Amygdala (tissue), 56 donors: ENCODE measurements around the gene SOX1.

ENCODE experiments used
- DNase-seq, 56 donors: peaks; one replicate each; lab custom pipeline; 2025; lab: John Stamatoyannopoulos, UW

Gene SOX1

DNA sequence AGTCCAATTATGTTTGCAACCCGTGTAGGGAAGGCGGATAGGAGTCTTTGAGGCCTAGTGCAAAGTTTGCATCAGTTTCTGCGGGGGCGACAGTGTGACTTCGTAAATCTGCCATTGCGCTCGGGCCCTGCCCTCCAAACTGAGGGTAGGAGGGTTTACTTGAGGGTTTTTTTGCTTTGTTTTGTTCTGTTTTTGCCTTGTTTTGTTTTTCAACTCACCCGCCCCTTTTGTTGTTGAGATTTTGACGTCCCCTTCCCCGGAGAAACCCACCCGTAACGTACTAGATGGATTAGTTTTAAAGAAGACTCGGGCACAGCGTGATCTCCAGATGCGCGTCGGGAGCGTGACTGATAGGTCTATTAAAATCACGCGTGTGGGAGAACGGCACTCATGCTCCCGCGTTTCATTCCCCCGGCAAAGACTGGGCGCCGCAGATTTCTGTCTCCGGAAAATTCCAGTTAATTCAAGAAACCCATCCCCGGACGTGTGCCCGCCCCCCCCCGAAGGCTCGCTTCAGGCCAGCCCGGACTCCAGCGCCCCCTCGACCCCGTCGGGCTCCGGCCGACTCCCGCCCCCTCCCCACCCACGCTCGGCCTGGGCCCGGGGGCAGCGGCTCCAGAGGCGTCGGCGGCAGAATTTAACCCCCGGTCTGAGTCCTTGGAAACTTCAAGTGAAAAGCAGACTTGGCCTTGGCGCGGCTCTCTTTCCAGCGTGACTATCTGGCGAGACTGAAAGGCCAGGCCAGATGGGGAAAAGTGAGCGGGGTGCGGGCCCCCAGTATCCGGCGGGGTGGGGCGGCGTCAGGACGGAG is 5.0 kb downstream of the SOX1 start:
- no peak for DNase-seq

- DNase-seq, result peak in 14 of 56 donors; percentile 8 to 55 (median 48)
Observed at GRCh38 chr13:112072534-112073244, 5.7 kb downstream of the SOX1 start.

GRCh38 chr13:112073245-112074138 is 6.5 kb downstream of the SOX1 start:
- no peak for DNase-seq

DNA sequence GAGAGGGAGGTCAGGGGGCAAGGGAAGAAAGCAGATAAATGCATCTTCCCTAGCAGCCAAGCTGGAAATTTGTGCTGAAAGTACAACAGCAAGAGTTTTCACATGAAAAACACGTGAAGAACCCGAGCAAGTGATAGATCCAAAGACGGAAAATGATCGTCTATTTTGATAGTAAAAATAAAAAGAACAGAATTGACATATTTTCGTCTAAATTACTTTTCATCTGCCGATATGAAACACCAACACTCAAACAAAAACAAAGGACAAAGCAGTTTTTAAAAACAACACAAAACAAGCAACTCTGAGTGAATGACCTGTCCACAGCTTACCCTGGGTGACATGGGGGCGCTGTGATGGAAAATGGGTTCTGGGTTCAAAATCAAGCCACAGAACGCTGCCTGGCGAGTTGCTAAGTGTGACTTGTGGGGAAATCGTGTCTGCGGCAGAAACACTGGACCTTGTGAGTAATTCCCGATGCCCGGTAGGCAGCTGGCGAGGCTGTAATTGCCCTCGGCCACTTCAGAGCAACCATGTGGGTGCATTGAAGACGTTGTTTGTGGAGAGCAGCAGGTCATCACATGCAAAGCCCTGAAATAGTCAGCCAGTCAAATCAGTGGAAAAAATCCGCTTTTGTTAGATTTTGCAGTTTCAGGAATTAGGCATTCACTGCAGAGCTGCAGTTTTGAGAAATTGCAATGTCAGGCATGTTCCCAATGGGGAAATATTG is 7.4 kb downstream of the SOX1 start:
- no peak for DNase-seq

DNA sequence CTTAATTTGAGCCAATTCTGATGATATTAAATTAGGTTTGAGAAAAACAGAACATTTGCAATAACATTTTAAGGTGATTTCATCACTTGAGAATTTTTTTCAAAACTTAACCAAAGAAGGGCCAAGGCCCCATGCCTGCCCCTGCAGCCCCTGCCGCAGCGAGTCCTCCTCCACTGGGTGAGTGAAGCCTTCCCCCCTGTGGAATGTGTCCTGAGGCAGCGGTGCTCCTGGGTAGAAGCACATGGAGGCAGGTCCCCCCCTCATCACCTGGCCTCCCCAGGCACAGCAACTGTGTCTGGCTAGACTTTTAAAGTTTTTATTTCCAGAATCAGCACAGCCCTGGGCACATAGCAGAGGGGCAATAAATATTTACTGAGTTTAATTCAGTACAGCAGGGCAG is 10.8 kb downstream of the SOX1 start:
- no peak for DNase-seq

- no peak for DNase-seq
Observed at GRCh38 chr13:112078216-112078615, 11.3 kb downstream of the SOX1 start.

GRCh38 chr13:112078879-112079531 is 12.1 kb downstream of the SOX1 start:
- DNase-seq, result no peak

- DNase-seq, result no peak
Observed at GRCh38 chr13:112079696-112080095, 12.7 kb downstream of the SOX1 start.

DNA sequence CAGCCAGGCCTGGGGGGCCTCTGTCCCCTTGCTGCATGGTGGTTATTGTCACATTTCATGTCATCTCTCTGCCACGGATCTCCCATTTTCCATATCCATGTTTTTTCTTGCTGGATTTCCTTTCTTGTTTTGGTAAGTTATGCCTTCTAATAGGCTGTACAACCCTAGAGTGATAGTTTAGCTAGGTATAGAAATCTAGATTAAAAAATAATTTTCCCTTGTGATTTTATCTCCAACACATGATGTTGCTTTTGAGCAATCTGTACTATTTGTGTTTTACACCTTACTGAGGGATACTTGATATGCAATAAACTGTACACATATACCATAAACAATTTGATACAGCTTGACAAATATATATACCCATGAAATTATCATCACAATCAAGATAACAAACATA is 17.0 kb downstream of the SOX1 start:
- no peak for DNase-seq

- no peak for DNase-seq
Observed at GRCh38 chr13:112092453-112092852, 25.5 kb downstream of the SOX1 start.

DNA sequence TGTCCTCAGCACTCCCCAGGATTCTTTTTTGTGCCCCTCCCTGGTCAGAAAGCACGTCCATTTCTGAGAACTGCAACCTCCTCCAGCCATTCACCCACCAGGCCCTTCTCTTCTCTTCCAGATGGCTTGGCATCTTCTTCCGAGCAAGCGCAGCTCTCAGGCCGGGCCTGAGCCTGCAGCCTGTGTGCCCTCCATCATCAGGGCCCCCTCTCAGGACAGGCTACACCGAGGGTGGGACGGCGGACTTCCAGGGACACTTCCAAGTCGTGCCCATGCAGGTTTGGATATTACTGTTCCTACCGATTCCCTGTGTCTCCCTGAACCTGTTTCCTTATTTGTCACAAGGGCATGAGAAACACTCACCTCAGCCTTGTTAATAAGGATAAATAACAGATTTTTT is 28.4 kb downstream of the SOX1 start:
- DNase-seq, result no peak

- no peak for DNase-seq
Observed at GRCh38 chr13:112096959-112097358, 30.0 kb downstream of the SOX1 start.

DNA sequence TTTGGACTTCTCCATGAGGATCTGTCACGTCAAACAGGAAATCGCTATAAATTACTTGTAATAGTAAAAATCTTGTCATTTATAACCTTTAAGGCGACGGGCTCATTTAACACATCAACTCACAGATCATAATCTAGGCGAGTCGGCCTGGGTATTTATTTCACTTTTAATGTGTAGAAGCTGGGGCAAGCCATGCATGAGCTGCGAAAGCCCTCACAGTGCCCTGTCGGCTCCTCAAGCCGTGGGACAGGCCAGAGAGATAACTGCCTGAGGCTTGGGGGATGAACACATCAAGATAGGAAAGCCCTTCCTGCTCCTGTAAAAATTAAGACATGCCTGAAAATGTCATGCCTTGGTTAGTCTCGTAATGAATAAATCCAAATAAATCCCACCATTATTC is 30.8 kb downstream of the SOX1 start:
- no peak for DNase-seq

- DNase-seq, result no peak
Observed at GRCh38 chr13:112098699-112099098, 31.8 kb downstream of the SOX1 start.

GRCh38 chr13:112101360-112101930 is 34.5 kb downstream of the SOX1 start:
- DNase-seq, result no peak

GRCh38 chr13:112102243-112102642 is 35.3 kb downstream of the SOX1 start:
- no peak for DNase-seq

GRCh38 chr13:112103260-112103838 is 36.4 kb downstream of the SOX1 start:
- DNase-seq, result peak in 1 of 56 donors; percentile 17

- peak in 27 of 56 donors; percentile 12 to 68 (median 32) for DNase-seq
Observed at GRCh38 chr13:112103961-112104880, 37.3 kb downstream of the SOX1 start.
